Fibroblast of skin of scalp (primary cell): ENCODE results near the gene MTMR6.

Source experiments
- DNase-seq: peaks from one replicate; pipeline ENCODE4 v3.0.0-alpha.2; 2013

The MTMR6 gene

GRCh38 chr13:25276748-25277147 is 10.5 kb downstream of the MTMR6 start:
- peak; percentile 8 for DNase-seq

DNA sequence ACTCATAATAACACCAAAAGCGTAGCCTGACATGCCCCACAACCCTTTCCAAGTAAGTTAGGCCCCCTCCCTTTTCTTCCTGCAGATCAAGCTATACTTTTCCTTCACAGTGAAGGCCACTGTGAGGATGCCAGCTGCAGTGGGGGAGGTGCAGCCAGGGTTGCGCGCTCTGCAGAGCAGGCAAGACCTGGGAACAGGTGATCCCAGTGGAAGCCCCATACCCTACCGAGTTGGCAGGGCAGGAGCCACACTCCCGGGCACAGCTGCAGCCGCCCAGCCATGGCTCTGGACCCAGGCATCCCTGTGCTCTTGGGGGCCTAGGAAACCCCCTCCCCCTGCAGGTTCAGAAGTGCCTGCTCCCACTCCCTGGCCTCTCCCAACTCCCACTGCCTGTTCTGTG is 18.7 kb downstream of the MTMR6 start:
- DNase-seq: no peak

DNA sequence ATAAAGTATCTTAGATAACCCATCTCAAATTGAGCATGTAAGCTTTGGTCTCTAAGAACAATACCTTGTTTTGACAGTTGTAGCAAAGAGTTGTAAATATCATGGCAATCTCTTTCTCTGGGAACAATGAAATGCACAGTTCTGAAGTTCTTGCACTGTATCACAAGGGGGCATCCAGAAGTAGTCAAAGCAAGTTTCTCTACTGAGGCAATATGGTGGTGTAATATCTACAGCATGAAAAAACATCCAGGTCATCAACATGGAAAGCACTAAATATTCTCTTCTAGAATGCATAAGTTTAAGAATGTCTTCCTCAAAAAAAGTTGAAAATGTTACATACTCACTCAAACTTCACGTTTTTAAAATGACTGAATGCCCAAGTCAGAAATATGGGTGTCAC is 19.6 kb downstream of the MTMR6 start:
- DNase-seq: peak; percentile 6

- no peak for DNase-seq
Observed at GRCh38 chr13:25266706-25267105, 20.6 kb downstream of the MTMR6 start.

- DNase-seq: no peak
Observed at GRCh38 chr13:25262261-25262660, 25.0 kb downstream of the MTMR6 start.

GRCh38 chr13:25253702-25254101 is 33.6 kb downstream of the MTMR6 start:
- no peak for DNase-seq

DNA sequence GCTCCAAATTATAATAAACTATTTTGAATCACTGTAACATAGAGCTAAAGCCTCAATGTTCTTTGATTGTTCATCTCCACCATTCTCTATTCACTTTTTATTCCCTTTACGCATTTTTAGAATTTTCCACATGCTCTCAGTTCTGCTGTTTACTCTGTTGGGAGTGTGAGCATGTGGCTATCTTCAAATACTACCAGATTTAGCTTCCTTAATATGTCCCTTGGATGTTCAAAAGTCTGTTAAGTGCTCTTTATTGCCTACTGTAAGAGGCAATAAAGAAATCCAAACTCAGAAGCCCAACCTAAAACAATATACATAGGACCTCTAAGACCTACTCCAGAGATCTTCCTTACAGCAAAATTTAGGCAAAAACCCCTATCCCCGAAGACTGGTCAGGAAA is 34.5 kb downstream of the MTMR6 start:
- no peak for DNase-seq

GRCh38 chr13:25252225-25252624 is 35.1 kb downstream of the MTMR6 start:
- DNase-seq: no peak

DNA sequence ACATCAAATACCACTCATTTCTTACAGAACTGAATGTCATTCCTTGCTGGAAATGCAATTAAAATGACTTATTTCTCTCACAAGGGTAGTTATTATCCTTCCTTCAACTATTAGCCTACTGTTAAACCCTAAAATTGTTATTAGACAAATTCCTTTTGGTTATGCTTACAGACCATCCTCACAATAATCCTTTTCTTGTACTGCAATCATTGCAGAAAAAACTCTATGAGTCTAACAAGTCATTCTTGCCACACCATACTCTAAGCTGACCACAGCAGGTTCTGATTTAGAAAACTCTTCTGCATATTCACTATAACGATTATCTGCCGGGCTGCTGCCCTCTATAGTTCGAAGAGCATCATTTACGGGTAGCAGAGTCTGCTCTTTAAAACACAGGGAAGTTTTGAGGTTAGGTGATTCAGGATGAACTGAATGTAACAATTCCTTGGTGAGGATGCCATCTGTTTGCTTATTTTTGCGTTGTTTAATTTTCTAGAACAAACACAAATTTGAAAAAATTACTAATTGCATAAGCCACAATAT is 38.2 kb downstream of the MTMR6 start:
- peak; percentile 31 for DNase-seq

GRCh38 chr13:25248071-25248470 is 39.2 kb downstream of the MTMR6 start:
- no peak for DNase-seq

GRCh38 chr13:25247360-25247759 is 39.9 kb downstream of the MTMR6 start:
- DNase-seq: no peak

- DNase-seq: no peak
Observed at GRCh38 chr13:25244123-25244522, 43.2 kb downstream of the MTMR6 start.

DNA sequence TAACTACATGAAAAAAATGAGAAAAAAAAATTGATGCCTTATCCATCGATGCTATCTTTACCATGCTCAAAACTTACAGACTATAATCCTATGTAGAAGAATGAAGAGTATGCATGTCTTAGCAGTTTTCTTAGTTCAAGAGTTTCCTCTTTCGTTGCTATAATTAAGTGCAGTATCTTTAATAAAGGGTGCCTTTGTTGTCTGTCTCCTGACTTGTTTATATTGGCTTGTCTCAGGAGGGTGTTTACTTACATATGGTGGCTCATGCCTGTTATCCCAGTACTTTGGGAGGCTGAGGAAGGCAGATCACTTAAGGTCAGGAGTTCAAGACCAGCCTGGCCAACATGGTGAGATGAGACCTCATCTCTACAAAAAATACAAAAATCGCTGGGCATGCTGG is 44.3 kb downstream of the MTMR6 start:
- no peak for DNase-seq

DNA sequence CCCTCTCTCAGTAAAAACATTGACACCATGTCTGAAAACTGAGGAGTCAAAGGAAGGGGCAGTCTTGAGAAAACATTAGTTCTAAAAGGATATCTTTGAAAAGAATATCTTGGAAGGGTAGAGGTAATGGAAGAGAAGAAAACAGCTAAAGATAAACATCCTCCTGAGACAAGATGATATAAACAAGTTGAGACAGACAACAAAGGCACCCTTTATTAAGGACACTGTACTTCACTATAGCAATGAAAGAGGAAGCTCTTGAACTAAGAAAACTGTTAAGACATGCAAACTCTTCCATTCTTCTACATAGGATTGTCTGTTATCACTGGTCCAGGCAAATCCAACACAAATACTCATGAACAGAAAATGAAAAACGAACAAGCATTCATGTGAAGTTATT is 46.3 kb downstream of the MTMR6 start:
- DNase-seq: no peak

DNA sequence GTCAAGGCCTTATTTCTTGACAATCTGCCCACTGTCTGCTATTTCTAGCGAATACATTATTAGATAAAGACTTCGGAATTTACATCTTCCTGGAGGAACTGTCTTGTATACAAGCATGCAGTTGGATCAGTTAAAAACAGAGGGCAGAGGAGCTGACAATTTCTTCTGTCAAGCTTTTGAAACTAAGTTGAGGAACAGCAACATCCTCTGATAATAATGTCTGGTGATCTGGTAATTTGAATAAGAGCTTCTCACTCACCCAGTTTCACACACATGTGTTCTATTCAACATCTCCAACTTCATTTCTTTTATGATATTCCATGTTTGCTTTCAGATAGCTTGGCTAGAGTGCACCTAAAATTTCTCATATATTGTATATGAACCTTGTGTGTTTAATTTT is 50.2 kb downstream of the MTMR6 start:
- no peak for DNase-seq

DNA sequence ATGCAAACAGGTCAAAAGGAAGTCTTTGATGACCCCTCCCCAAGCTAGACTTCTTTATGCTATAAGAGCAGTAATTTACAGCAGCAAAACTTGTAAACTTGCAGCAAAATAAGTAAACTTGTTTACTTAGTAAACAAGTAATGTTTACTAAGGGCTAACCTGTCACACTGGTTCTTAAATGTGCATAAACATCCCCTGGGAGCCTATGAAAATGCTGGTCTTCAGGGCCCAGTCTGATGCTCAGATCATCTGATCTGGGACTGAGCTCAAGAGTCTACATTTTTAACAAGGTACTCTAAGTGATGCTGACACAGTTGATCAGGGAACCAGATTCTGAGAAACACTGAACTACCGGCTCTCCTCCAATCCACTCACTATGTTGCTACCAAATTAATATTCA is 53.4 kb downstream of the MTMR6 start:
- DNase-seq: no peak

- DNase-seq: peak; percentile 31
Observed at GRCh38 chr13:25232937-25233515, 54.3 kb downstream of the MTMR6 start.

DNA sequence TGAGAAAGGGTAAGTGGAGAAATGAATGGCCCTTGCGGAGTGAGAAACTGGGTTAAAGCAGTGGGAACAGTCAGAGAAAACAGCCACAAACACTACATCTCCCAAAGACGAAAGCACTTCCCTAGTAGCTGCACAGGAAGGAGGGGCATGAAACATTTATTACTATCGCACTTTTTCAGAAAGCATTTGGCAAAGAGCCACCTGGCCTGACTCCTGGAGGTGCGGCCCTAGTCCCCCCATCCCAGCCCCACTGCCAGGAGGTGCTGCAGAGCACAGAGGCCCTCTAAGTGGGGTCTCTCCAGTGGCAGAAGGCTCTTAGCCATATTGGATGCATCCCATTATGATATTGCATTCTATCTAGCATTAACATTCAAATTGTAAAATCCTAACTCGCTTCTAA is 55.8 kb downstream of the MTMR6 start:
- no peak for DNase-seq

DNA sequence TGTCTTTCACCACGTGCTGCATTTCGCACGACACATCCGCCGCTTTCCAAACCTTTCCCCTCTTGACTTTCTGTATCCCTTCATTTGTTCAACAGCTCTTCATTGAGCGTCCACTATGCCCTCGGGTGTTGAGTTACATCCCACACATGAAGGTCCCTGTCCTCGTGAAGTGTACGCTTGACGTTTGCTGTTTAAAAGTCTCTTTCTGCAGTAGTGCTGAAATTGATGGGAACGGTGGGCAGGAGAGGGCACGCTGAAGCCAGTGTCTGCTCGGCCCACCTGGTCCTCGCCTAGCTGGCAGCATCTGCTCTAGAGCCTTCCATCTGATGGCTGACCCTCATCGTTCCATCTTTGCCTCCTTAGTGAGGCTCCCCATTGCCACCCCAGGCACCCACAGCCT is 59.6 kb downstream of the MTMR6 start:
- DNase-seq: no peak

DNA sequence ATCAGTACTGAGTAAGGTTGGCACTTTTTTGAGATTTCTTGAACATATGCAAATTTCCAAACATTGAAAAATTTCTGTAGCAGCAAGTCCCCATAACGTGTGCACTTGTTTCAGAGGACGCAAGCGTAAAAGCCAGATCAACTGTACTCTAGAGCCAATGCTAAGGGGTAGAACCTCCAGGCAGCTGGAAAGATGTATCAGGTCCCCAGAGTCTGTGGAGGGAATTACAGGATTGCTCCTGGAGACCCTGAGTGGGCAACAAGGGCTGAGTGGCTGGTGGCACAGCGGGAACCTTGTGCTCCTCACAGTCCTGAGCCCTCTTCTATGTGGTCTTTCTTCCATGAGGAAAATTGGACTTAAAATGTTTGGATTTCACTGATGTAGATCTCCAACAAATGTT is 61.3 kb downstream of the MTMR6 start:
- DNase-seq: no peak

GRCh38 chr13:25224151-25224550 is 63.1 kb downstream of the MTMR6 start:
- no peak for DNase-seq

DNA sequence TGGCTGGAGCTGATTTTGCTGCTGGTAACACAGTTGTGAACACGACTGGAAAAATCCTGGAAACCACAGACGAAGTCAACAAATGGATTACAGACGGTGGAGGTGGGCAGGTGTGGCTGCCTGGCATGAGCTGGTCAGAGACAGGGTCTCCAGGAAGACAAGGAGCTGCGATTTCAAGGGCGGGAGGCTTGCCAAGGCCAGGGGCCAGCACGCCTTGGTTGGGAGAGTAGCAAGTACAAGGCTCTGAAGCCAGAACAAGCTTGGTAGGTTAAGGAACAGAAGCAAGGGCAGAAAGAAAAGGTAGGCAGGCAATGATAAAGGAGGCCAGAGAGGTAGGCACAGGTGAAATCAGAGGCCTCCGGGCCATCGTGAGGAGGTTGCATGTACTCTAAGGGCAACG is 64.5 kb downstream of the MTMR6 start:
- DNase-seq: no peak

GRCh38 chr13:25218019-25218418 is 69.3 kb downstream of the MTMR6 start:
- DNase-seq: no peak

DNA sequence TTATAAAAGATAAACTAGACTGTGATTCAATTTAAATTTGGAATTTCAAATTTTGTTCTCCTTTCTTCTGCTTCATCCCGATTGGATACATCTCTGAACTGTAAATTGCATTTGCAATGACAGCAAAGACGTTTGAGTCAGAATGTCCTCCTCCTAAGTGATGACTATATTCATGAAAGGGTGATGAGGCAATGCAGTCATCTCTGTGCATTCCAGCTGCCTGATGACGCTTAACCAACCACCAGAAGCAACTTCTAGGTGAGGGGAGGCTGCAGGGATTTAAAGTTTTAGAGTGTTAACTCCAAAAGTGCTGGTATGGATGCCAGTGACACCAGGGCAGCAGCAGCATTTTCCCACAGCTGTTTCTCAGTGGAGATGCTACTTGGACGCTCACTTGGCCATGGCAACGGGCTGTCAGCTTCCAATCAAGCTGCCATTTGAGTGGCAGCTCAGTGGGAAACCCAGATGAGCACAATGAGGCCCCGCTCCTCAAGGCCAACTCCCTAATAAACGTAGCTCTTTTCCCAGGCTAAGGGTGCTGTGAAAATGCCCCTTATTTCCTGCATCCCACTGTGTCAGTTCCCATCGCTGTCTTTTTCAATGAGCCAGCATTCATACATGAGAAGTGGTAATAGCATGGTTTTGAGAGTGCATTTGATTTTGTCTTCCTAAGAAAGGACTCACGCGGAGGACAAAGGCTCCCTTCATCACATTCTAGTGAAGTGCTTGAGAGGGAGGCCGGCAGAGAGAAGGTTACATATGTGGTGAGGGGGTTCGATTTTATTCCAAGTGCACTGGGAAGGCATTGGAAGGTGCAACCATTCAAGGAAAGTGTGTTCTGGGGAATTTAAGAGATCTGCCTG is 70.0 kb downstream of the MTMR6 start:
- peak; percentile 26 for DNase-seq
